HepG2 (cell line): ENCODE results near the gene THSD8. TPM values are rescaled to one million over a fixed set of nuclear protein-coding genes. Genes with fewer than 3 reads are reported as not detected.
A peak's percentile ranks its signal among the peaks of the same experiment; 100 is the strongest.

ENCODE experiments used
- CENPT ChIP-seq: sonication (generic); formaldehyde crosslinking; IDR thresholded peaks from 2 replicates; pipeline ENCODE4 v1.8.0; 2022; ENCODE audit warnings: low read depth, mild to moderate bottlenecking, moderate library complexity, missing genetic modification reagents
- ETS1 ChIP-seq: sonication (generic); formaldehyde crosslinking; IDR thresholded peaks from 2 replicates; pipeline ENCODE4 v1.4.0; 2020; ENCODE audit warnings: missing genetic modification reagents
- ETV5 ChIP-seq: IDR thresholded peaks from 2 replicates; pipeline ENCODE4 v1.6.1; 2018; ENCODE audit warnings: missing biosample characterization, missing genetic modification reagents, inconsistent platforms, borderline replicate concordance
- ETV6 ChIP-seq: sonication (generic); formaldehyde crosslinking; conservative IDR thresholded peaks from 2 replicates; pipeline ENCODE4 v1.4.0; 2020; ENCODE audit warnings: missing genetic modification reagents
- EZH2 ChIP-seq: conservative IDR thresholded peaks from 2 replicates; pipeline ENCODE4 v1.6.1; 2012; ENCODE audit warnings: mild to moderate bottlenecking, low read depth, low read length, moderate library complexity
- KAT2B ChIP-seq: fragments of 150-350 bp; IDR thresholded peaks from 2 replicates; pipeline ENCODE4 v1.6.1; 2014; ENCODE audit warnings: low read depth, low read length, borderline replicate concordance
- KLF11 ChIP-seq: IDR thresholded peaks from 2 replicates; pipeline ENCODE4 v1.6.1; 2016; ENCODE audit warnings: missing compliant biosample characterization
- NRL ChIP-seq: sonication (generic); formaldehyde crosslinking; IDR thresholded peaks from 2 replicates; pipeline ENCODE4 v1.5.0; 2020; ENCODE audit warnings: missing genetic modification reagents, mild to moderate bottlenecking, moderate library complexity, borderline replicate concordance
- SRSF1 ChIP-seq: fragments of 200-400 bp; formaldehyde crosslinking; optimal IDR thresholded peaks from 2 replicates; pipeline ENCODE3; 2017; ENCODE audit warnings: mild to moderate bottlenecking, low read depth, low read length, moderate library complexity
- THAP11 ChIP-seq: IDR thresholded peaks from 2 replicates; pipeline ENCODE4 v1.6.1; 2016; ENCODE audit warnings: missing biosample characterization, missing genetic modification reagents
- XRCC5 ChIP-seq: fragments of 200-400 bp; formaldehyde crosslinking; optimal IDR thresholded peaks from 2 replicates; pipeline ENCODE3; 2017; ENCODE audit warnings: mild to moderate bottlenecking, low read length
- ZHX1 ChIP-seq: sonication (generic); formaldehyde crosslinking; IDR thresholded peaks from 2 replicates; pipeline ENCODE4 v1.8.1; 2022; ENCODE audit warnings: low read depth, mild to moderate bottlenecking, missing genetic modification reagents
- ZKSCAN5 ChIP-seq: sonication (generic); formaldehyde crosslinking; IDR thresholded peaks from 2 replicates; pipeline ENCODE4 v1.5.1; 2020; ENCODE audit warnings: mild to moderate bottlenecking, missing genetic modification reagents
- ZNF205 ChIP-seq: IDR thresholded peaks from 2 replicates; pipeline ENCODE4 v1.6.1; 2018; ENCODE audit warnings: missing biosample characterization, missing genetic modification reagents
- ZNF225 ChIP-seq: sonication (generic); formaldehyde crosslinking; IDR thresholded peaks from 2 replicates; pipeline ENCODE4 v1.4.0; 2020; ENCODE audit warnings: mild to moderate bottlenecking, missing genetic modification reagents
- ZNF367 ChIP-seq: sonication (generic); formaldehyde crosslinking; IDR thresholded peaks from 2 replicates; pipeline ENCODE4 v1.4.0; 2020; ENCODE audit warnings: missing genetic modification reagents, borderline replicate concordance
- ZNF773 ChIP-seq: sonication (generic); formaldehyde crosslinking; IDR thresholded peaks from 2 replicates; pipeline ENCODE4 v1.4.0; 2020; ENCODE audit warnings: missing genetic modification reagents, borderline replicate concordance
- ZNF850 ChIP-seq: sonication (generic); formaldehyde crosslinking; conservative IDR thresholded peaks from 2 replicates; pipeline ENCODE4 v1.9.0; 2021; ENCODE audit warnings: mild to moderate bottlenecking, missing genetic modification reagents
- polyA plus RNA-seq, 8 experiments: library from polyadenylated mRNA; depleted of rRNA in 3 of 8; stranded (reverse) in 7 of 8; unstranded in 1 of 8; fragments of >200 nt; fragmentation: Illumina TruSeq in 4 of 8; extraction: Trizol in 4 of 8; gene quantifications; 2 replicates each; pipeline versions ENCODE4 v1.2.1 to v1.2.3, GENCODE V29; 2011 to 2016; ENCODE audit warnings: low read depth in 4 of 8, missing spikeins in 1 of 8, mixed read lengths in 1 of 8; ENCODE audit not compliant: insufficient read depth in 1 of 8
- total RNA-seq, 5 experiments: library from RNA; depleted of rRNA; stranded (reverse); fragments of >200 nt; fragmentation: Illumina TruSeq; extraction: Trizol; gene quantifications; 2 replicates each; pipeline ENCODE4 v1.2.3, GENCODE V29; 2016; ENCODE audit warnings: low read depth in 1 of 5
- TF ChIP-seq, protein P1 (sequence below): sonication (generic); formaldehyde crosslinking; IDR thresholded peaks from 2 replicates; pipeline ENCODE4 v1.5.1; 2020; ENCODE audit warnings: mild to moderate bottlenecking, missing genetic modification reagents, moderate library complexity

THSD8 gene
- total and polyA plus RNA-seq, 2 of the 13 experiments (the other 11 are each of a cell fraction or from before 2014, with no cell fraction given): 4.8 to 14.9 TPM

- peak; percentile 84; the same call in 1 of the 2 replicates for TF ChIP-seq ZNF367 (CRISPR knock-in tag)
- 0 out of 2 replicates have a peak, but pooled peaks have one; percentile 16 for TF ChIP-seq CENPT
- TF ChIP-seq KLF11: peak; percentile 85
- peak; percentile 59; the same call in 1 of the 2 replicates for TF ChIP-seq ETV6
- TF ChIP-seq KAT2B: no peak
- TF ChIP-seq EZH2: no peak
- no peak for TF ChIP-seq ETS1 (CRISPR knock-in tag)
- TF ChIP-seq ETV5 (CRISPR knock-in tag): peak; percentile 82
- TF ChIP-seq ZNF225: peak; percentile 62; the same call in 1 of the 2 replicates
- TF ChIP-seq NRL (CRISPR knock-in tag): 0 out of 2 replicates have a peak, but pooled peaks have one; percentile 22
- TF ChIP-seq THAP11 (CRISPR knock-in tag): peak; percentile 100
- peak; percentile 34 for TF ChIP-seq XRCC5
- TF ChIP-seq ZNF205 (CRISPR knock-in tag): peak; percentile 69; the same call in 1 of the 2 replicates
- TF ChIP-seq, protein P1, sequence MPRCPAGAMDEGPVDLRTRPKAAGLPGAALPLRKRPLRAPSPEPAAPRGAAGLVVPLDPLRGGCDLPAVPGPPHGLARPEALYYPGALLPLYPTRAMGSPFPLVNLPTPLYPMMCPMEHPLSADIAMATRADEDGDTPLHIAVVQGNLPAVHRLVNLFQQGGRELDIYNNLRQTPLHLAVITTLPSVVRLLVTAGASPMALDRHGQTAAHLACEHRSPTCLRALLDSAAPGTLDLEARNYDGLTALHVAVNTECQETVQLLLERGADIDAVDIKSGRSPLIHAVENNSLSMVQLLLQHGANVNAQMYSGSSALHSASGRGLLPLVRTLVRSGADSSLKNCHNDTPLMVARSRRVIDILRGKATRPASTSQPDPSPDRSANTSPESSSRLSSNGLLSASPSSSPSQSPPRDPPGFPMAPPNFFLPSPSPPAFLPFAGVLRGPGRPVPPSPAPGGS: peak; percentile 98; the same call in 1 of the 2 replicates
- peak; percentile 82; the same call in 1 of the 2 replicates for TF ChIP-seq ZNF773 (CRISPR knock-in tag)
- no peak for TF ChIP-seq SRSF1
- TF ChIP-seq ZHX1 (CRISPR knock-in tag): 0 out of 2 replicates have a peak, but pooled peaks have one; percentile 39
- TF ChIP-seq ZNF850 (CRISPR knock-in tag): no peak
- TF ChIP-seq ZKSCAN5 (CRISPR knock-in tag): no peak
Measured at GRCh38 chr19:12806242-12807081, 4.6 kb downstream of the THSD8 start, which contains the start of gene RNASEH2A (continued).
